ENCODE measurements around the gene HLA-A.
A peak's percentile ranks its signal among the peaks of the same experiment; 100 is the strongest.
"Not testable (repeated sequence)": the region's sequence is repeated elsewhere in the genome, so short reads cannot be mapped to it uniquely, and the experiment has no call there.

HLA-A gene

GRCh38 chr6:29963697-29964096 lies 21.4 kb downstream of the HLA-A start:
- DNase-seq = not testable (repeated sequence)

- DNase-seq = no peak
These were observed 22.2 kb downstream of the HLA-A start for GRCh38 chr6:29964518-29964886.

- DNase-seq = peak; percentile 78
These were observed 22.7 kb downstream of the HLA-A start for GRCh38 chr6:29964887-29965562.

- DNase-seq = no peak
These were observed 23.2 kb downstream of the HLA-A start for GRCh38 chr6:29965563-29965872.

GRCh38 chr6:29965873-29966601 lies 23.7 kb downstream of the HLA-A start:
- DNase-seq = peak; percentile 30

GRCh38 chr6:29967379-29968010 lies 25.2 kb downstream of the HLA-A start:
- no peak for DNase-seq

GRCh38 chr6:29968130-29968529 lies 25.8 kb downstream of the HLA-A start:
- no peak for DNase-seq

- no peak for DNase-seq
These were observed 26.6 kb downstream of the HLA-A start for GRCh38 chr6:29968905-29969304.

- no peak for DNase-seq
These were observed 28.4 kb downstream of the HLA-A start for GRCh38 chr6:29970711-29971110.

- peak; percentile 3 for DNase-seq
These were observed 32.7 kb downstream of the HLA-A start for GRCh38 chr6:29974901-29975560.

GRCh38 chr6:29975561-29975907 lies 33.2 kb downstream of the HLA-A start:
- no peak for DNase-seq

GRCh38 chr6:29976253-29976587 lies 33.9 kb downstream of the HLA-A start:
- DNase-seq = no peak

- DNase-seq = peak; percentile 58
These were observed 34.5 kb downstream of the HLA-A start for GRCh38 chr6:29976588-29977424.

GRCh38 chr6:29977425-29977727 lies 35.0 kb downstream of the HLA-A start:
- DNase-seq = no peak

GRCh38 chr6:29980013-29980412 lies 37.7 kb downstream of the HLA-A start:
- not testable (repeated sequence) for DNase-seq

GRCh38 chr6:29980511-29980910 lies 38.2 kb downstream of the HLA-A start:
- no peak for DNase-seq

GRCh38 chr6:29981211-29981812 lies 39.0 kb downstream of the HLA-A start:
- DNase-seq = no peak

GRCh38 chr6:29982097-29982496 lies 39.8 kb downstream of the HLA-A start:
- no peak for DNase-seq

GRCh38 chr6:29984232-29984631 lies 41.9 kb downstream of the HLA-A start:
- DNase-seq = no peak

- no peak for DNase-seq
These were observed 42.7 kb downstream of the HLA-A start for GRCh38 chr6:29984992-29985391.

- DNase-seq = no peak
These were observed 43.9 kb downstream of the HLA-A start for GRCh38 chr6:29986179-29986781.

GRCh38 chr6:29989211-29989610 lies 46.9 kb downstream of the HLA-A start:
- no peak for DNase-seq

Data from activated naive CD4-positive, alpha-beta T cell treated with Interleukin-2 at 50 U/mL for 16 hours (primary cell).